Stimulated activated CD8-positive, alpha-beta memory T cell treated with anti-CD3 and anti-CD28 coated beads, Interleukin-4, amount 100 ng/mL, for 48 hours (primary cell): ENCODE data around the gene CCDC6.
"Not testable (repeated sequence)": the region's sequence is repeated elsewhere in the genome, so short reads cannot be mapped to it uniquely, and the experiment has no call there.

Source experiments
- DNase-seq: peaks from one replicate; pipeline ENCODE4 v3.0.0-alpha.2; 2020

Gene CCDC6

DNA sequence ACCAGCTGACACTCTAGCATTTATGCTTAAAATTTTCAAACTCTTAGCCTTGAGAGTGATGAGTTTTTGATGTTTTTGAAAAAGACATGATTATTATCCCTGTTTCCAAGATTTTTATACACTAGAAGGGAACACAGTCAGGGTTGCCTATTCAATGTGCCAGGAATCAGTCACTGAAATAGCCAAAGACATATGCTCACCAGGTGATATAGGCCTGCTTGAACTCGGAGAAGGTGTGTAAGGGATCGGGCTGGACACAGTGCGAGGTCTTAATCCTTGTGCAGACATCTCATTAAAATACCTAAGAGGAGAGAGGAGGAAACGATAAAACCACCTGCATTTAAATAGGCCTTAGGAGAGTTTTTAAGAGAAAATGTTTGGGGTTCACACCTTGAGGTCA lies 102.1 kb downstream of the CCDC6 start:
- no peak for DNase-seq

DNA sequence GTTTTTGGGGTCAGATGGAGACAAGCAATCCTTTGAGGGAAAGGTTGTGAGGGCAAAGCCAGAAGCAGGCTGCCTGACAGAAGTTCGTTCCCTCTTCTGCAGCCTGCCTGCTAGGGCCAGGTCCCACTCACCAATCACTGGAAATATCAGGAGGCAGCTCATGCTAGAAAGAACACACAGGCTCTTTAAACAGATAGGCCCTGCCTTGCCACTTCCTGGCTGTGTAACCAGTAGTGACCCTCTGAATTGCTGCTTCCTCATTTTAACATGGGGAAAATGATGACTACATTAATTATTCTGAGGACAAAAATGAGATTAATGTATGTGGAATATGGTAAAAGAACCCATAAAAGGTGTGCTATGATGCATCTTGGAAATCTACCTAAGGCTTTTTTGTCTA lies 102.6 kb downstream of the CCDC6 start:
- no peak for DNase-seq

DNA sequence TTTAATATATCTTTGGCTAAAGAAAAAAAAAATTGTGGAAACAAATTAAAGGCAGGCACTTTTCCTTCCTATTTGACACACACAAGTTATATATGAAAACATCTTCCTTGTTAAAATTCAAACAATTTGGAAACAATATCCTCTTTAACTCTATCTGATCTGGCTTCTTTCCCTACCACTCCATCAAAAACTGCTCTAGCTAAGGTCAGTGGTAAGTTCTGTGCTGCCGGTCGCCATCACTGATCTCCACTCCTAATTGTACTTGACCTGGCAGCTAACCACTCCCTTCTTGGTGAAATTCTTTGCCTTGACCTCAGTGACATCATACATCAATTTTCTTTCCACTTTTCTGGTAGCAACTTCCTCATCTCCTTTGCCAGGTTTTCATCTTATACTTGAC lies 105.2 kb downstream of the CCDC6 start:
- no peak for DNase-seq

DNA sequence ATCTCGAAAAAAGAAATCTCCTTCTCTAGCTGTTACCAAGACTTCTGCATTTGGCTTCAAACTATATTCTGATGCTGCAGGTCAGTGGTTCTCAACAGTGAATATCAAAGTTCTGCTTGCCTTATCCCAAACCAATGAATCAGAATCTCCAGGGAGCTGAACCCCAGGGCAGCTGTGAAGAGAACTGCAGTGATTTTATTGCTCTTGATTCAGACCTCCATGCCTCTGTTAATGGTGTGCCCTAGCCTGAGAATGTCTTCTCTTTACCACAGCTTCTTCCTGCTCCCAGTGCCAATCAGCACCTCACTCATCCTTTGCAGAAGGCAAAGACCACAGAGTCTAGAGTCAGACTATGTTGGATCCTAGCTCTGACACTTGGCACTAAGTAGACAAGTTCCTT lies 106.9 kb downstream of the CCDC6 start:
- no peak for DNase-seq

DNA sequence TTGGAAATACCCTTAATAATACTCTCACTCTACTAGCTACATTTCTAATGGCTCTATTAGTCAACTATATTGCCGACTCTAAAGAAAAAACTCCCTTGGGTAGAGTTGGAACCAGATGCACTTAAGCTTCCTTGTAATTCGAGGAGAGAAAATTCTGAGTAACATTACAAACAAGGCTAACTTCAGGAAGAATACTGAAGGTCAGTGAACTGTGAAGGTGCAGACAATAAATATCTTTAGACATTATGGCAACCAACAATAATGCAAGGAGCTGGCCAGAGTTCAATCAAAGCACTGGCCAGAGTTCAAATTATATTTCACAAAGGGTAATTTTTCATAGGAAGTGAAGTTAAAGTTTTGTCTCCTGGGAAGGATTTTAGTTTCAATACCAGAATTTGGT lies 112.4 kb downstream of the CCDC6 start:
- no peak for DNase-seq

DNA sequence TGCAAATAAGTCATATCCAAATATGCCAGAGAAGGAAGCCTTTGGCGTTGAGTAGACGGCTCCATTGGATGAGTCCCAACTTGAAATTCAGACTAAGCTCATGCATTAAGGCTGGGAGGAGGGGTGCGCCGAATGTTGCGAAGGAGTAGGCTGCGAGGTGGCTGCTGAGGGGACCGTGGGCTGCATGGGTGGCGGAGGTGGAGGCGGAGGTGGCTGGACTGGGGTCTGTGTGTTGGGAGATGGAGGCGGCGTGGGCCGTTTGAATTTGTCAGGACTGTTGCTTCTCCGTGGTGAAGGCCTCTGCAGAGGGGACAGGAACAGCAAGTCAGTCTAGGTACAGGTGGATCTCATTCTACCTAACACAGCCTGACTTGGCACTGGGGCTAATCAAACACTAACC lies 113.5 kb downstream of the CCDC6 start:
- DNase-seq, result no peak

DNA sequence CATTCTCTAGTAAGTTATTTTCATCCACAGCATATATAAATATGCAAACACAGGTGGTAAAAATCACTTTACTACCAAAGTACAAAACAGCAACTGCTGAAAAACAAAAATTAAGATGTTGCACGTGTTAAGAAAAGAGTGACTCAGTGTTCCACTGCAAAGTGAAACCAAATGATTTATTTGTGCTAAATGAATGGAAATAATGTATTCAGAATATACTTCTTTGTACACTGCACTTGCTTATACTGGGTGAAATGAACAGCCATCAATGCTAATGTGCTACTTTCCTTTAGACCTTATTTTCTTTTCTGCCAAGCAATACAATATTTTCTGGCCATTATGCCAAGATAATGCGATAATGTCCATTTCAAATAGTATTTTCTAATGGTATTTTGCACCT lies 114.8 kb downstream of the CCDC6 start:
- DNase-seq, result no peak

DNA sequence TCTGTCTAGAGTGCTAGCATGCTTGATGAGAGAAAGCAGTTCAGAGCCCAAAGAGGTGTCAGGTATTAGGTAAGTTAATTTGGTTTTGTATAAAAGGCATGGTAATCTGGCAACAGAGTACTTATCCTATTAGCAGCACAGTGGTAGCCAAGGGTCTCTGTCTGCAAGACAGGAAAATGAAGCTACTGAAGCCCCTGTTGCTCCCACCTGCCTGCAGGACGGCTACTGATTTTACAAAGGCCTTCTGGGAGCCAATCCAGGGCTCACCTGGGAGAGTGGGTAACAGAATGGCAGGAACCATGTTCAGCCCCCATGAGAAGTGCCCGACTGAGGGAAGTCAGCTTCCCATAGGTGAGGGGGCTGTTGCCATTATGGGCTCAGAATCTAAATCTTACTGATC lies 116.3 kb downstream of the CCDC6 start:
- DNase-seq, result not testable (repeated sequence)

DNA sequence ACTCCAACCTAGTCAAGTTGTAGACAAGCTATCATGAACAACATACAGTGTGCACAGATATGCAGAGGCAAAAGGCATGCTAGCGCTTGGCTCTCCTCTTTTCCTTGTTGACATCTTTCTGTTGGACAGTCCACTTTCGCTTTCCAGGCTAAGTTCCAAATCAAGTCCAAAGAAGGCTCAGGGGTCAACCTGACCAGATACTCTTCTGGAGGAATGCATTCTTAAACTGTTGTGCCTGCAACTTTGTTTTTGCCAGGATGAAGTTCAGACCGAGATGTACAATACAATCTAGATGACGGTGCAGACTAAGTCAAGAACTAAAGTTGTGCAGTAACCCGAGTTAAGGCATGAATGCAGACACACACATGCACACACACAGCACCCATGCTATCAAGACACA lies 117.4 kb downstream of the CCDC6 start:
- not testable (repeated sequence) for DNase-seq

DNA sequence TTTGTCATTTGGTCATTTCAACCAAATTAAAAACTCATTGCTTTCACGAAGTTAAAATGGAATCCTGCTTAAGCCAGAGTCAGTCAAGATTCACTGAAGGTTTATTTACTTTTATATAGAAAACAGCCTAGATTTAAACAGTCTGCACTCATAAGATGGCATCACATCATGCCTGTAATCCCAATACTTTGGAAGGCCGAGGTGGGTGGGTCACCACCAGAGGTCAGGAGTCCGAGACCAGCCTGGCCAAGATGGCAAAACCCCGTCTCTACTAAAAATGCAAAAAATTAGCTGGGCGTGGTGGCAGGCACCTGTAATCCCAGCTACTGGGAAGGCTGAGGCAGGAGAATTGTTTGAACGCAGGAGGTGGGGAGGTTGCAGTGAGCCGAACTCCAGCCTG lies 119.3 kb downstream of the CCDC6 start:
- DNase-seq, result not testable (repeated sequence)

DNA sequence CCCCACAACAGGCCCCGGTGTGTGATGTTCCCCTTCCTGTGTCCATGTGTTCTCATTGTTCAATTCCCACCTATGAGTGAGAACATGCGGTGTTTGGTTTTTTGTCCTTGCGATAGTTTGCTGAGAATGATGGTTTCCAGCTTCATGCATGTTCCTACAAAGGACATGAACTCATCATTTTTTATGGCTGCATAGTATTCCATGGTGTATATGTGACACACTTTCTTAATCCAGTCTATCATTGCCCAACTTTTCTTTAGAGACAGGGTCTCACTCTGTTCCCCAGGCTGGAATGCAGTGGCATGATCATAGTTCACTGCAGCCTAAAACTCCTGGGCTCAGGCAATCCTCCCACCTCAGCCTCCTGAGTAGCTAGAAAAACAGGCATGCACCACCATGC lies 120.9 kb downstream of the CCDC6 start:
- not testable (repeated sequence) for DNase-seq

DNA sequence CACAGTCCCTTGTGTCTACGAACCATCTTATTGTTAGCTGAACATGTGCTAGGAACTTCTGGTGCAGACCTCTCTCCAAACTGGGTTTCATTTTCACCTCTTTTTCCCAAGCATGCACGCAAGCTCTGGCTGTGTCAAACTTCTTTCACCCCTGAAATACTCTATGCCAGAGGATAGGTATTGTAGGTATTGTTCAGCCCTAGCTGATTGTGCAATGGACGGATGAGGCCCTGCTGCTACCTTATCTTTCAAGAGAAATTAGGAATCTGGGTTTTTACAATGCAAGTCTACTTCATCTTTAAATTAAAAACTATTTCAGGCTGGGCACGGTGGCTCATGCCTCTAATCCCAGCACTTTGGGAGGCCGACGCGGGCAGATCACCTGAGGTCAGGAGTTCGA lies 124.8 kb downstream of the CCDC6 start:
- no peak for DNase-seq

DNA sequence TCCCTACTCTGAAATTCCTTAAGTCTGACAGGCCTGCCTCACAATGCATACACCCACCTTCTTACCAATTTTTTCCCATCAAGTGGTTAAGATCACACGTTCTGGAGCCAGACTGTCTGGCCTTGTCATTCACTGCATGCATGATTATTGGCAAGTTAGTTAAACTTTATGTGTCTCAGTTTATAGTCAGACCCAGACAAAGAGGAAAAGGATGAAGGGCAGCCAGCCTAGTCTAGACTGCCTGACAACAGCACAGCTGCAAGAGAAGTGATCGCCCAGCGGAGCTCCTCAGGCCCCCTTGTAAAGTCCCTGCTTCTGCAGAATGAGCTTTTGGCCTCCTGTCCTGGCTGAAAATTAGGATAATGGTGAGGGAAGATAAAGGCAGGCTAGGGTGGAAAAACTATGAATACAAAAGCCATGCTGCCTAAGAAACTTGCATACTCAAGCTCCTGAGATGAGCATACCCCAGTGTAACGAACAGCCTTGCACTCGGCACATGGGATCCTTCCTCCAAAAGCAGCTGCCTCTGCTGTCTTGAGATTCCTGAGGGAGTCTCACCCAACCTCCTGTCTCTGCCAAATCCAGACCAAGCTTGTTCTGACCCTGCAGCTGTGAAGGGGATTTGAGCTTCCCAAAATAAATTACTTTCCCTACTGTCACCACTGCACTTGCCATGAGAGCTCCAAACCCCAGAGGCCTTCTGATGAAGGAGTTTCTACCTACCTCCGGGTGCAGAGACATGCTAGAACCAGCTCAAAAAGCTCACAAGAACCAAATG lies 126.4 kb downstream of the CCDC6 start:
- DNase-seq, result no peak

DNA sequence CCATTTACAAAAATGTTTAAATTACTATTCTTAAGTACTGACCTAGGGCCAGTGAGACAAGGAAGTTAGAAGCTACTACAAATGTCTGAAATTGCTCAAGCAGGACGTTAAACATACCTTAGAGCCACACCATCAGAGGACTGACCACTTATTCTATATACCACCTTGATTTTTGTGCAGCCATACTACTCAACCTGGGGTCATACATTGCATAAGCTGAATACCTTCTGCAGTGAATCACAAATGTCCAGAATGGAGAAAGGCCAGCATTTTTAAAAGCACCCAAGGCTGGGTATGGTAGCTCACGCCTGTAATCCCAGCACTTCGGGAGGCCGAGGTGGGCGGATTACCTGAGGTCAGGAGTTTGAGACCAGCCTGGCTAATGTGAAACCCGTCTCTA lies 131.9 kb downstream of the CCDC6 start:
- no peak for DNase-seq

DNA sequence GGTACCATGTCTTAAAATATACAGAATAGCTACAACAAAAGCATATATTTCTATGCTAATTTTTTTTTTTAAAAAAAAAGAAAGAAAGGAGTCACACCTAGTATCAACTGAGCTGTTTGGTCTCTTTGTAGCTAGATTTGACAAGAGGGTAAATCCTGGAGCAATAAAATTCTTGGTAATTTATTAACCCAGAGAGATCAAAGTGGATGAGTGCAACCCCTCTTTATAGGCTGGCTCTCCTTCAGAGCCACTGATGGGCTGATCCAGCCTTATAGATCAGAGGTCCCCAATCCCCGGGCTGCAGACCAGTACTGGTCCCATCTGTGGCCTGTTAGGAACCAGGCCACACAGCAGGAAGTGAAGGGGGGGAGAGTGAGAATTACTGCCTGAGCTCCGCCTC lies 133.3 kb downstream of the CCDC6 start:
- no peak for DNase-seq

DNA sequence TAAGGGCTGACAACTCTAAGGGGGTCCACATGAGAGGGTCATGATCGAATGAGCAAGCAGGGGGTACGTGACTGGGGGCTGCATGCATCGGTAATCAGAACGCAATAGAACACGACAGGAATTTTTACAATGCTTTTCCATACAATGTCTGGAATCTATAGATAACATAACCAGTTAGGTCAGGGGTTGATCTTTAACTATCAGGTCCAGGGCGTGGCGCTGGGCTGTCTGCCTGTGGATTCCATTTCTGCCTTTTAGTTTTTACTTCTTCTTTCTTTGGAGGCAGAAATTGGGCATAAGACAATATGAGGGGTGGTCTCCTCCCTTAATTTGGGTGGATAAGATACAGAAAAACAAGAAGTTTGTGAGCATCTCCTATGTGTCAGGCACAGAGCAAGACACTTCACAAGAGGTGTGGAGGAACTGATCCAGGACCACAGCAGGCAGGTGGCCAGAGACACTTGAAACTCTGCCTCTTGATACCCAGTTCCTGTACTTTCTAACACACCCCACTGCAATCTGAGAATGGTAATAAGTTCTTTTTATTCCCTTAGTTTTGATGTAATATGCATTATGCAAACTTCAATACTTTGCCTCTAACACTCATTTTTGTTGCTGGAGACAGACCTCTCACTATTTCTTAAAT lies 135.1 kb downstream of the CCDC6 start:
- DNase-seq, result no peak

DNA sequence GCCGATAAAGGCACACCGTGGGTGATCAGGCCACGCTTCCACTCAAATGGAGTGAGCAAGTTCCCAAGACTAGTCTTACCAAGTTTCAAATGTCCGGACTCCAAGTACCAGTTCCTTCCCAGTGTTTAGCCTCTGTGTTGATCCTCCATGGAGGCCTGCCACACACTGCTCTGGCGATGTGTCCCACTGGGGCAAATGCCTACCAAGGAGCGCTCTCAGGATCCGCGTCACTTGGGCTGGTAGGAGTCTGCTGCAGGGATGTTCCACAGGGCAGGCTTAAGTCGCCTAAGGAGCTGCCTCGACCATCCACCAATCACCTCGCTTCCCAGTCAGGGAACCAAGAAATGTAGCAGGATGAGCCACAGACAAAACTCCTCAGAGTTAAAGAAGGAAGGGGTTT lies 135.7 kb downstream of the CCDC6 start:
- no peak for DNase-seq

DNA sequence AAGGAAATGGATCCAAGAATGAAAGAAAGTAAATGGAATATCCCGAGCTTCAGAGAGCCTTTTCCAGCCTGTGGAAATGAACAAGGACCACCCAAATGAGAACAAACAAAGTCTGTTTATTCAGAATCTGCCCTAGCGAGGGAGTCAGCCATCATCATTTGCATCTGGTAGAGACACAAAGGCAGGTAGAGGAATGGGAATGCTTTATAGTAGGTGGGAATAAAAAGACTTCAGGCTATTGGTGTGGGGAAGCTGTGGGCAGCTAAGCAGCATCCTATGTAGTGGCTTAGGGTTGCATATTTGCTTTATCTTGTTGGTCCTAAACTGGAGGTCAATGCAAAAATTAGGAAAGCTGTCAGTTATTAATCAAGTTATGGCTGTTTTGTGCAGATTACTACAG lies 143.9 kb downstream of the CCDC6 start:
- no peak for DNase-seq

DNA sequence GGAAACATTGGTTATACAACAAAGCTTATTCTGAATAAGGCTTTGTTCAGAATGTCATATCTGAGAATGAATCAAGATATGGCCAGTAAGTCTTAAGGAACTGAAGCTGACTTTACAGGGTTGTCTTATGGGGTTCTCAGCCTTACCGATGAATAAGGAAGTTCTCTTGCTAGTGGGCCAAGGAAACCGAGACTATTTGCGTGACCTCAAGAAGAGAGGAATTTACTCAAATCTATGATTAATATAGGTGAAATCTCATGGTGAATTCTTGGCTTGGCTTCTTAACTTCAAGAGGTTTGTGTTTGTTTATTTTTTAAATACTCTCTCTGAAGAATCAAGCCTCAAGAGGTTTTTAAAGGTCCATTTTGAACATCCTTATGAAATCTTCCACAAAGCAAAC lies 148.4 kb downstream of the CCDC6 start:
- DNase-seq, result no peak

DNA sequence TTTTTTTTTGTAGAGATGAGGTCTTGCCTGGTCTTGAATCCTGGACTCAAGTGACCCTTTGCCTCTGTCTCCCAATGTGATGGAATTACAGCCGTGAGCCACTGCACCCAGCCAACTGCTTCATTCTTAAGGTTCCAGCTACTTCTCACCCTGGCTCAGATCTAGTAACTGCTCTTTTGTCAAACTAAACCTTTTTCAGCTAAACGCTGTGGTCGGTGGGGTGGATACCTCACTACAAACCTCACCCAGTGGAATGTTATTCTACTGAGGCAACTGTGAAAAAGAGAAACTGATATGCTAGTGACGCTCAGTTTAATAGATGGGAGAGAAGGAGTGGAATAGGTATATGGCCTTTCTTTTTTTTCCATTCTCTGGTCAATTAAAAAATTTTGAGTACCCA lies 151.4 kb downstream of the CCDC6 start:
- DNase-seq, result no peak

DNA sequence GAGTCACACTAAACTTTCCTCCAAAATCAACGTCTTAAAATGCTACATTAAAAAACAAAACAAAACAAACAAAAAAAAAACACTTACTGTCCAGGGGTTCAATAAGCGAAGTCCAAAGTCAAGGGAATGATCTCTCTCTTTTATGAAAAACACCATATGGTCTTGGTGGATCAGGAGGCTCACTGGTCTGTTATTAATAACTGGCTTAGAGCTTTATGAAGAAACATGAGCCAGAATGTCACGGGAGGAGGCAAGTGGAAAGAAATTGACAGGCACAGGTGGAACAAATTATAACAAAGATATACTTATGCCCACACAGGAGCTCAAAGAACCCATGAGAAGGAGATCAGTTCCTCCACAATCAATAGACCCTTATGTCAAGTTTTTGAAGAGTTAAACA lies 153.1 kb downstream of the CCDC6 start, which contains the start of gene MRLN:
Gene MRLN, minus strand, starts transcription at position 189 of the 400 bp plus-strand sequence.
- no peak for DNase-seq

DNA sequence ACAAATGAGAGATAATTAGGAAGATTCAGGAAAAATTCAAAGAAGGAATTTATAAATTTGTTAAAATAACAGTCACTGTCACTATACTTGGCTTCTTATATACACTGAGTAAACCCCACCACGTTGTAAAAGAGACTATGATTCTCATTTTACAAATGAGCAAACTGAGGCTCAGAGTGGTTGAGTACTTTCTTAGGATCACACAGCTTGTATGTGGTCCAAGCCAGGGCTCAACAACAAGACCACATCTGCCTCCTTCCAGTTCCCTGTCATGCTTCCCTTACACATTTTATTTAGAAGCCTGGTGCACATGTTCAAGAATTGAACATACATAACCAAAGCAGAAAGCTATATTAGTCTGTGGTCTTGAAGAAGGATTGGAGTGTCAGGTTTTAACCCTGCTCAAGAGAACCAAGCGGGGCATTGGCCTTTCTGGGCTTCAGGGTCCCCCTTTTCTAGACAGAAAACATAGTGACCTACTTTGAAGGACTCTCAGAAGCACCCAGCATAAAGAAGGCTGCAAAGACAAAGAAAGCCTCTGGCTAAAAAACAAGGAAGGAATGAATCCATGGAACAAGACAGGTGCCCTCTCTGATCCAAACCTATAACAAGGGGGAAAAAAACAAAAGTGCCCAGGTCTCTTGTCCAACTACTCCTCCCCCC lies 153.9 kb downstream of the CCDC6 start:
- no peak for DNase-seq

DNA sequence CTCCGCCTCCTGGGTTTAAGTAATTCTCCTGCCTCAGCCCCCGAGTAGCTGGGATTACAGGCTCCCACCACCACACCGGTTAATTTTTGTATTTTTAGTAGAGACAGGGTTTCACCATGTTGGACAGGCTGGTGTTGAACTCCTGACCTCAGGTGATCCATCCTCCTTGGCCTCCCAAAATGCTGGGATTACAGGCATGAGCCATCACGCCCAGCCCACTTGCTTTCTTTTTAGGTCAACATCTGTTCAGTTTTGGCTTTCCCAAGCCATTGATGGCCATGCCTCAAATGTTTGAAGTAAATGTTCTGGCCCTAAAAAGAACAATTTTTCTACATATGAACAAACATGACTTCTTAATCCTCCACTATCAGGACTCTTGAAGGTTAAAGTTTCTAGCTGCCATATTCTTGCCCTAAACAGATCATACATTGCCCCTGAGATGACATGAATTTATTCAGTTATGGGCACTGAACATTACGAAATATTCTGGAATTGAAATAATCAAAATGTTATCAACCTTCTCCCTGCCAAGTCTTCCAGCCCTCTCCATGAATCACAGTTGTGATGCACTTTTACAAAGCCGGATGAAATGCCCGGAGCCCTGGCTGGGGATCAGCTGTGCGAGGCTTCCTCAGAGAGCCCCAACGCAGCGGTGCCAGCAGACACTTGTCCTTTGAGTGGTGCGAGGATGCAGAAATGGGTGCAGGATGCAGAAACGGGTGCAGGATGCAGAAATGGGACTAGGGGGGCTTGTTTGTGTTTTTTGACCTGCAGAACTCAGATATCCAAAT lies 156.0 kb downstream of the CCDC6 start:
- DNase-seq, result no peak
